HG02870 (cell line): ENCODE measurements around the gene COL13A1.

ENCODE experiments used
- ATAC-seq: cut with Tn5 transposase; IDR thresholded peaks from one replicate; pipeline ENCODE4 v1.9.1; 2021; ENCODE audit warnings: mild to moderate bottlenecking, moderate library complexity; ENCODE audit not compliant: unreplicated experiment

COL13A1 gene

DNA sequence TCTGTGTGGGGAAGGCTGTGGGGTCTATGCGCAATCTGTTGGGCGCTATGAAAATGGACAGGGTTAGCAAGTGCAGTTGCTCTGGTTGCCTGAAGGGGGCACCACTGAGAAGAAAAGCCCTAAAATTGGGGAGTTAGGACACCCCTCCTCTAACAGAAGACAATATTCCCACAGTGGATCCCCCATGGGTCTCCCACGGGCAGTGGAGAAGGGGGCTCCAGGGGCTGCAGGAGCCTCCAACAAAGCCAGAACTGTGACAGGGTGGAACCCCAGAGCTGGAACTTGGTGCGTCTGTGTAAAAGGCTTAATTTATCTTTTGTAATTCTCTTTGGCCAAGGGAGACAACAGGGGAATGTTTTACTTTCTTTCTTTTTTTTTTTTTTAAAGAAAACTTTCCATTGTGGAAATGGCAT is 12.5 kb upstream of the COL13A1 start:
- ATAC-seq = no peak

DNA sequence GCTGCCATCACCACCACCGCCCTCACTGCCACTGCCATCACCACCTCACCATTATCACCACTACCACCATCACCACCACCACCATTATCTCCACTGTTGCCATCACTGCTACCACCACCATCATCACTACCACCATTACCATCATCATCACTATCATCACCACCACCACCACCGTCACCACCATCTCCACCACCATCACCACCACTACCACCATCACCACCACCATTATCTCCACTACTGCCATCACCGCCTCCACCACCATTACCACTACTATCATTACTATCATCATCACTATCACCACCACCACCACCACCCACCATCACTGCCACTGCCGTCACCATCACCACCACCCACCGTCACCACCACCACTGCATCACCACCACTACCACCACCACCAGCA is 9.9 kb upstream of the COL13A1 start:
- ATAC-seq = no peak

DNA sequence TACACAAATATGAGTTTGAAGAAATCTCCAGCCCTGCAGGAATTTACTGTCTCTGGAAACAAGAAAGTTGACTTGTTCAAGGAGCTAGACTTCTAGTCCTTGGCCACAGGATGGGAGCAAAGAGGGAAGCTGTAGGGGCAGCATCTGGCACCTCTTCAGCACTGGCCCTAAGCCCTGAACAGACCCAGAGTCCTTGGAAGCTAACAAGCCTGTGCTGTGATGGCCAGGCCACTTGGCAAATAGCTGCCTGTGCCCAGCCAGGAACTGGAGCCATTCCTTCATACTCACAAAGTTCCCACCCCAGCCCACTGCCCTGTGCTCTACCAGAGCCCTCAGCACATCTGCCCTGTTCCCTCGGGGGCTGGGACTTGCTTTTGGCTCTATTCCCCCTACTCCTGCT is 9.4 kb upstream of the COL13A1 start:
- ATAC-seq = no peak

DNA sequence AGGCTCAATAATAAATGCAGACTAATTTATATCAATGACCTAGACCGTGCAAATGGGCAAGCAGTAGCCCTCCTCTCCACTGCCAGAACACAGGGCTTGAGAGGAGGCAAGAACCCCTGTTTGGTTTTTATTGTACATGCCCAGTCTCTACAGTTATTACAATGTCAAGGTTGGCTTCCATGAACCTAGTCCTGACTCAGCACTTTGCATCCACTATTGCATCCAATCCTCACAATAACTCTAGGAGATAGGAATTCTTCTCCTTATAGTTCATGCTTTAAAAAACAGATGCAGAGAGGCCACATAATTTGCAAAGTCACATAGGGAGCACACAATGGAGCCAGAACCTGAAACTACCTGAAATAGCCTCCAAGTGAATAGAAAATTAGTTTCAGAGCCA is 7.0 kb upstream of the COL13A1 start:
- no peak for ATAC-seq

DNA sequence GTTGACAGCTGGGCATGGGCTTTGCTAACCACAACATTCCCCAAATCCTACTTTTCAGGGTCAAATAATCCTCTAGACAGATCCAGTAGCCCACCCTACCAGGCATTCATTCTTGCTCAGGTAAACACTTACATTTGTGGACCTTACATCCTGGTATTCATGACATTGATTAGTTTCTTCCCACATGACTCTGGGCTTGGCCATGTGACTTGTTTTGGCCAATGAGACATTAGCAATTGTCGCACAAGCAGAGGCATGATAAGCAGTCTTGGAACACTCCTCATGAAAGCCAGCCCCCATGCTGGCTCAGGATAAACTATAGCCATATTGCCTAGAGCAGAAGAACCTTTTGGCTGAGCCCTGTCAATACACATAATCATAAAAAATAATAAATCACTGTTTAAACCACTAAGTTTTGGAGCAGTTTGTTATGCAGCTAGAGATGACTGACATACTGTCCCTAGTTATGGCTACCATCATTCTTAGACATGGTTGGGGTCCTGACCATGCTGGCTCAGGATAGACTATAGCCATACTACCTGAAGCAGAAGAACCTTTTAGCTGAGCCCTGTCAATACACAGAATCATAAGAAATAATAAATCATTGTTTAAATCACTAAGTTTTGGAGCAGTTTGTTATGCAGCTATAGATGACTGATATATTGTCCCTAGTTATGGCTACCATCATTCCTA is 6.3 kb upstream of the COL13A1 start:
- no peak for ATAC-seq

DNA sequence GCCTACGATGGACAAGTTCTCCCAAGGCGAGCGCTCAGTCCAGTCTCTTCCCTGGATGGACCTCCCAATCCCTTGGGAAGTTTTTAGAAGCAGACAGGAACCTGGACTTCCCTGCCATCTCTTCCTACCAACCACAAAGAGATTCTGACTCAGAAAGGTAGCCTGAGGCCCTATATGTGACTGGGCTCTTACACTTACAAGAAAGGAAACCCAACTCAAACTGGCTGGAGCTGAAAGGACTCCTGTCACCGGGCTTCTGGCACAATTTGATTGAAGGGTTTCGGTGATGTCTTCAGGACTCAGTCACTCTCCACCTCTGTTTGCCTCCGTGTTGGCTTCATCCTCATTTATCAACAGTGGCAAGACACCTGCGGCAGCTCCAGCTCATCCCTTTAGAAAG is 3.7 kb upstream of the COL13A1 start:
- no peak for ATAC-seq

DNA sequence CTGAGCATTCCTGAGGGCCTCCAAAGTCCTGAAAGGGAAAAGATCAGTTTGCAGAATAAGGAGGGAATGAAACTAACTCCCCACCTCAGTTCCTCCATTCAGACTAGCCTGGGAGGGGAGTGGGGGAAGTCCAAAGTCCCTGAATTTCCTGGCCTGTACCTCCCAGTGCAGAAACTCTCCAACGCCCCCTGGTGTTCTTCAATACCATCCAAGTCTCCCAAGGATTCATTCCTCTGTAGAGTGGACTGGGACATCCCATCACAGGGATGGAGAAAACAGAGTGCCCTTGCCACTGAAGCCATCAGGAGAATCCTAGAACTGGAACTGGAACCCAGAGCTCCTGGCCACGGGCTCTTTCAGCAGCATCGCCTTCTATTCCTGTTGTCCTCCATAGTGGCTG is 1.6 kb upstream of the COL13A1 start:
- ATAC-seq = no peak

DNA sequence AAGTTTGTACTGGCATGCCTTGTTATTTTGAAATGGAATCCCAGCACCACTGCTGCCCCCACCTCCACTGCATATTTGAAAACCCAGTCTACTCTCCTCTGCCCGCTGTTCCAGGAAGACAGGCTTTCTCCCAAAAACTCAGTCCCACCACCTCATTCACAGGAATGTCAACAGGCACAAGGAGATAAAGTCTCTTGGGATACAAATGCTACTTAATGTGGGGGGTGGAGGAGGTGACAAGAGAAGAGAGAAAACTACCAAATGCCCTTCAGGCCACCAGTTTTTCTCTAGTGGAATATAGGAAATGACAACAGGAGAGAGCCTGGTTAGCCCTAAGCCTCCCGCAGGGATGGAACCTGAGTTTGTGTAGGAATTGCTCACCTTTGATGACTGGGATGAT is 1.0 kb upstream of the COL13A1 start:
- ATAC-seq = no peak

DNA sequence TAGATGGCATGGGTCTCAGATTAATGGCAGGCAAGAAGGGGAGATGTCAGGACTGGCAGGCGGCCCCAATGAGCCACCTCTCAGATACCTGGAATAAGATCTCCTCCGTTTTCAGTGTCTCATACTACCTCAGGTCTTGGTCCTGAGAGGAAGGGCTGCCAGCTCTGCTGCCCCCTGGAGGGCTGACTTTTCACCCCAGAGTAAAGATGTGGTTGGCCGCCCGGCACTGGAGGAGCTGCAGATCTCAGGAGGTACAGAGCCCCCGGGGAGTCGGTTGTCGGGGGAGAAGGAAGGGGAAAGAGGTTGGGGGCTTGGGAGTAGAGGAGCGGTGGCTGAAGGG is 642 bp upstream of the COL13A1 start:
- no peak for ATAC-seq

DNA sequence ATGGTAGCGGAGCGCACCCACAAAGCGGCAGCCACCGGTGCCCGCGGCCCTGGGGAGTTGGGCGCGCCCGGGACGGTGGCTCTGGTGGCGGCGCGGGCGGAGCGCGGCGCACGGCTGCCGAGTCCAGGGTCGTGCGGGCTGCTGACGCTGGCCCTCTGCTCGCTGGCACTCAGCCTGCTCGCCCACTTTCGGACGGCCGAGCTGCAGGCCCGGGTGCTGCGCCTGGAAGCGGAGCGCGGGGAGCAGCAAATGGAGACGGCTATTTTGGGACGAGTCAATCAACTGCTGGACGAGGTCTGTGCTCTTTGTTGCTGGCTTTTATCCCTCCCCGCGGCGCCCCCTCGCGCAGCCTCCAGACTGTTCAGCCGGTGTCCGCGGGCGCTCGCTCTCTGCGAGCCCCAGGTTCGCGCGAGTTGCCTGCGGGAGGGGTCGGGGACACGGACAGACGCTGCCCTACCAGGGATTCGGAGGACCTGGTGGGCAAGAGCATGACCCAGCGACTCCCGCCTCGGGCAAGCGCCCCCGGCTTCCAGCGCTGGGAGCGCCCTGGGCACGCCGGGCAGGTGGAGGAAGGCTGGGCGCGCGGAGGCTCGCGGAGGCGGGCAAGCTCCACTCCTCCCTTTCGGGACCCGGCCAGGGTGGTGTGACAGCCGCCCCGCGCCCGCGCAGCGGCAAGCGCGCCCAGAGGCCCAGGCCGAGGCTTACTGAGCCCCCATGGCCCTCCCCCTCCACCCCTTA is 887 bp downstream of the COL13A1 start:
- no peak for ATAC-seq

DNA sequence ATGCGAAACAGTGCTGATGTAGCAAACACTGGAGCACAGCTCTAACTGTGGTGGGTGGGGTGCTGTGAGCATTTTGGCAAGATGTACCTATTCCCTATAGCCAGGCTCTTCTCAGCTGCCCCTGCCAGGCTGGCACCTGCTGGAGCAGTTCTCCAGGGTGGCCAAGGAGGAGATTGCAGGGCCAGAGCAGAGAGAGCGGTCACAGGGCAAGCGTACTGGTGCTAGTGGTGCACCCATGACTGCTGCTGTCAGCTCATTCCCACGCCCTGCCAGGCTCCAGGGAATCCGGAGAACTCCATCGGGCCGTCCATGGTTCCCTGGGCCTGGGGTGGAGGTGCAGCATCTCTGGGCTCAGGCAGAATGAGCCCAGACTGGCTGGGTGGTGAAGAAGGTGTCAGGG is 2.1 kb downstream of the COL13A1 start:
- no peak for ATAC-seq

DNA sequence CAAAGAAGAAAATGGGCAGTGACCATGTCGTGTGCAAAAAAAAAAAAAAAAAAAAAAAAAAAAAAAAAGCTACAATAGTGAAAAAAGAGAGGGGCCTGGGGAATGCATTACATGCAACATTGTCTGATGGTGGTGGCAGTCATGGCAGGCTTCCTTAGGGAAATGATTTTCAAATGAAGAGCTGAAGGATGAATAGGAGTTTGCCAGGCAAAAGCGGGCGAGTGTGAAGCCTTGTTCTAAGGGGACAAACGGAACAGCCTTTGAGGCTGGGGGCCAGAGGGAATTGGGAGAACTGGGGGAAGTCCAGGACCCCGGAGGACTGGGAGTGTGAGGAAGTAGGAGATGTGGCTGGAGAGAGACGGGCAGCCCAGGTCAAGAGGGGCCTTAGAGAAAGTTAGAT is 3.1 kb downstream of the COL13A1 start:
- ATAC-seq = no peak

DNA sequence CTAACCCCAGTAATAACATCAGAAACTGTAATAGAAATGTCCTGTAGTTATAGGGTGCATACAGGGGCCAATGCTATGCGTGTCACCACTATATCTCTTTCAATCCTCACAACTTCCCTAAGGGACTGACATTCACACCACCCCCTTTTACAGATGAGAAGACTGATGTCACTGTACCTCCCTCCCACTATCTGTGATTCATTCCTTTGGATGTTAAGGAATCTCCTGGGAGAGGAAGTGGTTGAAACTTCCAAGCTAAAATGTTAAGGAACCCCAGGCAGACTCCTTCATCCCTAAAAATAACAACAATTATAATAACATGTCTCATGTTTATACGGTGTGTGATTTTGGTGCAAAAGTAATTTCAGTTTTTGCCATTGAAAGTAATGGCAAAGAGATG is 5.4 kb downstream of the COL13A1 start:
- ATAC-seq = no peak

DNA sequence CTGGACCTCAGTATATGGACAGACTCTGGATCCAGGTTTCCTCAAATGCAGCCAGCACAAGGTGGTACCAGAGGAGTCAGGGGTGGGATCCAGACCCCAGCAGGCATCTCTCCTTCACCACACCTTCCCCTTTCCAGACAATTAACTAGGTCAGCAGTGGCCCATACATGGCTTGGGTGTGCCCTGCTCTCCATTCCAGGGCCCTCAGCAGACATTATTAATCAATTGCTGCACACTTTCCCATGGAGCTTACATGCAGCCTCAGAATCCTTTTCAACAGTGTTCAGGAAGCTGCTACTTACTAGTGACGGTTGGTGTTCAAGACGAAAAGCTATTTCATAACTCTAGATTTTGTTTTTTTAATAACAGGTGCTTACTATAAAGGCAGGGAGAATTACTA is 6.0 kb downstream of the COL13A1 start:
- no peak for ATAC-seq

DNA sequence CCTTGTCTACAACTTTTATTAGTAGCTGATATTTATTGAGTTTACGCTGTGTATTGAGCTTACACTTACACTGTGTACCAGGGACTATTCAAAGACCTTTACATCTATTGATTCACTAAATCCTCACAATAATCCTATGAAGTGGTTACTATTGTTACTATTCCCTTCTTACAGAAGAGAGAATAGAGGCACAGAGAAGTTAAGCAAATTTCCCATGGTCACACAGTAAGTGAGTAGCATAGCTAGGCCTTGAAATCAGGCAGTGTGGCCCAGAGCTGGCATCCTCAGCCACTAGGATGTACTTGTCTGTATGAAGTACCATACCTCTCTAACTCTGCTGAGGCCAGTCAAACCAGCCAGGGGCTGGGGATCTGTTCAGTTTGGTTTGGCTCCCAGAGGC is 7.6 kb downstream of the COL13A1 start:
- ATAC-seq = no peak

DNA sequence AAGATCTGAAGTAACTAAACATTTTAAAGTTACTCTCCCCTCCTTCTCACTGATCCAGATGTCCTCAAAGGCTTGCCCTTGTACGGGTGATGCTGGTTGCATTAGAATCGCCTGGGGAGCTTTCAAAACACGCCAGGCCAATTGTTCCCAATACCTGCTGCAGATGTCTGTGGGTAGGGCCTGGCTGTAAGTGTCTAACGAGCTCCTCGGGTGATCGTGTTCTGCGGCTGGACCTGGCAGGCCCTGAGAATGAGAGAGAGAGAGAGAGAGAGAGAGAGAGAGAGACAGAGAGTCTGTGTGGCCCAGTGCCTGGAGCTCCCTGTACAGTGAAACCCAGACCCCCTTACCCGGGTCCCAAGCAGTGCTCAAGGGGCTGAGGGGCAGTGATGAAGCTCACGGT is 8.4 kb downstream of the COL13A1 start:
- no peak for ATAC-seq

DNA sequence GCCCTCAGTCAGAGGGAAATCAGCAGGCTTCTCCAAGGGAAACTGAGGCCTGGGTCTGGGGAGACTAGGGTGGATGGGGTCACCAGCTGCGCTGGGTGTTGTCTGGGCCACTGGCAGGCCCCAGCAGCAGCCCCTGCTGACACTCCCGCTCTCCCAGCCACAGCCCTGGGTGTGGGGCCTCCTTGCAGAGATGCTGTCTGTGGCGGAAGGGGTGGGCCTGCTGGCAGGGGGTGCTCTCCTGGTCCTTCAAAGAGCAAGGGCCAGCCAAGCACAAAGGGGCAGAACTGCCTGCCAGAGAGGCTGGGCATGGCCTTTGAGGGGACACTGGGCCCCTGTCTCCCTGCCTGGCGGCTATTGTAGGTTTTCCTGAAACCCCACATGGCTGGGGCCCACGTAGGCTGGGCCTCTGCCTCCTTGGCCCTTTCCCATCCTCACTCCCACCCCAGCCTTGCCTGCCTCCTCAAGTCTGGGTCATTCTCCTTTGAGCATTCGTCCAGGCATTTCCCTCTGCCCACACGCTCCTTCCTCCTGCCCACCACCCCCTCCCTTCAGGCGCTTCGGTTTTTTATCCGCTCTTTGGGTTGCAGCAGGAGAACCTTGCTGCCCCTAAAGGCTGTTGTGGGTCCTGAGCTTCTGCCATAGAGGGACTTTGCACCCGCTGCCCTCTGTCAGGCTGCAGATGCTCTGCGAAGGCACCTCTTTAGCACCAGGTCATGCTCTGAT is 9.1 kb downstream of the COL13A1 start:
- no peak for ATAC-seq

DNA sequence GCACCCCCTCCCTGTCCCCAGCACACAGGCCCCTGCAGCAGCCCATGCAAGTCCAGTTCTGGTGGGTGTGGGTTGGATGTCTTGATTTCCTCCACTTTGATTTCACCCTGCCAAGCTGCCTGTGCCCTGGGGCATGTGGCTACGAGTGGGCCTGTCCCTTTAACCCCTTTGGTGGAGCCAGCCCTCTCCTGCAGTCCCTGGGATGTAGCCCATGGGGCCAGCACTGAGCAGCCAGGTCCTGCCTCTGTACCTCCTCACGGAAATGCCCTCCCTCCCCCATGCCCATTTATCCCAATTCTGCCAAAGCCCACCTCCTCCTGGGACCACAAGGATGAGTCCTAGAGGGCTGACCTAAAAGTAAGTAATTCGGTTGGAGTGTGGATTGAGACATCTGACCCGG is 11.9 kb downstream of the COL13A1 start:
- ATAC-seq = no peak

DNA sequence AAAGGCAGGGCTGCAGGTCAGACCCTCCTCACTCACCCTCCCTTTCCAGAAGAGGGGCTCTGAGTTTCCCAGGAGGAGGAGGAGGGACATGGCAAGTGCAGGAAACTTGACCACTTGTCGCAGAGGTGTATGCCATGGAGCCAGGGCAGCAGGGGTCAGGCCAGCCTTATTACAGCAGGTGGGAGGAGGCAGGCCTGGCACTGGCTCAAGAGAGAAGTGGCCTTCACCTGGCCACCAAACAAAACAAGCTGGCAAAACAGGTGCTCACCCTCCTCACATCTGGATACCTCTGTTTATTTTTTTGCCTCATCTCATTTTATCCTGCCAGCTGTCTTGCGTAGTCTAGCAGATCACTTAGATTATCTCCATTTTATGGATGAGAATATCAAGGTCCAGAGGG is 12.5 kb downstream of the COL13A1 start:
- no peak for ATAC-seq

DNA sequence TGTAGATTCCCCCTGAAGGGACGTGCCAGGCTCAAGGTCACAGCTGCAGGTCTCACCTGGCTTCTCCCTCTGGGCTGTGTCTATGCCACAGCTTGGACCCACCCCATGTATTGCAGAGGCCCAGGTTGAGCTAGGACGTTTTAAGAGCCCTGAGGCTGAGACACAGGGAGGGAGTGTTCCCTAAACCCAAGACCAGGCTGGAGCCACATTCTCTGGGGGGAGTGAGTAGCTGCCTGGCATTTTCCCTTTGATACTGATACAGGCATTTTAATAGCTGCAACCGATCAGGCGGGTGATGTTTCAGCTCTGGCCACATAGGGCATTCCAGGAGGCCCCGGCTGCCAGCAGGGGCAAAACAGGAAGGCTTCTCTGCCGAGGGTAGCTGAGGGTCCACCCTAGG is 13.4 kb downstream of the COL13A1 start:
- ATAC-seq = no peak

DNA sequence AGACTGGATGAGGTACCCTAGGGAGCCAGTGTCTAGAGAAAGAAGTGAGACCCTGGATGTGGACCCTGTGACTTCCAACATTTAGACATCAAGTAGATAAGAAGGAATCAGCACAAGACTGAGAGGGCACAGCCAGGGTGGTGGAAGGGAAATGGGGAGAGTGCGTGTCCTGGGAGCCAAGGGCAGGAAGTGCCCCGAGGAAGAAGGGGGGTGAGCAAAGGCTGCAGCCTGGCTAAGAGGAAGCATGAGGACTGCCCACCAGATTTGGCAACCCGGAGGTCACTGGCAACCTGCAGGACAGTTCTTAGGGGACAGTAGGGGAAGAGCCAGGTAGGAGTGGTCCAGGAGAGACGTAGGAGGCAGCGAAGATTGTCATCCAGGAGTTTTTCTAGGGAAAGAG is 14.8 kb downstream of the COL13A1 start:
- no peak for ATAC-seq

DNA sequence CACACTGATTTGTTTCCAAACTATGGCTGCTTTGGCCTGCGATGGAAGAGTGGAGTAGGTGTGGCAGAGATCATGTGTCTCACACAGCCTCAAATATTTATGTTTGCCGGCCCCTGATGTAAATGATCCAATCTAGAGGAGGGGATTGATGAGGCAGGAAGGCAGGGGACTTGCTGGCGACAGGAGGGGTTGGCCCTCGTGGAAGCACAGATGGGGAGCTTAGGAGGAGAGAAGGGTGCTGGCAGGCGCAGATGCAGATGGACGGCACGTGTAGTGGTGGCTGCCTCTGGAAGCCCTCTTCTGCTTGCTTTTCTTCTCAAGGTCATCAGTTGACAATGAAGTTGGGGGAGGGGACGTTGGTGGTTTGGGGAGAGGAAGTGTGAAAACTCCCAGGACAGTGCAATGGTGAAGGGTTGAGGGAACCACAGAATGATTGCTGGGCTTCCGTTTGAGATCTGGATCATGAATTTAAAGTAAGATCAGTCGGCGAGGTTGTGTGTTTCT is 15.4 kb downstream of the COL13A1 start:
- no peak for ATAC-seq
